Gastrocnemius medialis (tissue), 4 donors: ENCODE results near the gene DOK5.

ENCODE experiments used
- CTCF ChIP-seq, 5 experiments: fragments of 450-650 bp in 3 of 5; fragments of 200-600 bp in 2 of 5; sonication (generic) in 2 of 5; IDR thresholded peaks in 4 of 5; conservative IDR thresholded peaks in 1 of 5; 1 replicate in 4 of 5; 2 replicates in 1 of 5; pipeline ENCODE4 v1.5.1; 2016 to 2019; ENCODE audit warnings: antibody characterized with exemption in 5 of 5, mild to moderate bottlenecking in 3 of 5, moderate library complexity in 3 of 5
- POLR2A ChIP-seq, 2 donors: fragments of 450-650 bp; IDR thresholded peaks; one replicate each; pipeline ENCODE4 v1.6.1; 2017; ENCODE audit warnings: antibody characterized with exemption in 2 of 2, mild to moderate bottlenecking in 2 of 2, moderate library complexity in 2 of 2

GRCh38 chr20:54543369-54543768 is 68.0 kb downstream of the DOK5 start:
- TF ChIP-seq POLR2A (IDR thresholded peaks at IDR 0.05): no peak
- TF ChIP-seq CTCF (IDR thresholded peaks at IDR 0.05 in 4 of 5, conservative IDR thresholded peaks at IDR 0.05 in 1 of 5): no peak
